D341Med (cell line): Measurements from ENCODE around the gene CAST.
A peak's percentile ranks its signal among the peaks of the same experiment; 100 is the strongest.
"Not testable (repeated sequence)": the region's sequence is repeated elsewhere in the genome, so short reads cannot be mapped to it uniquely, and the experiment has no call there.

ENCODE experiments used
- DNase-seq: peaks from one replicate; pipeline ENCODE4 v3.0.0; 2012; ENCODE audit warnings: low spot score

CAST gene

GRCh38 chr5:96781031-96781971, 119.1 kb downstream of the CAST start:
- DNase-seq, result no peak

GRCh38 chr5:96783326-96783725, 121.2 kb downstream of the CAST start:
- no peak for DNase-seq

GRCh38 chr5:96785326-96786109, 123.3 kb downstream of the CAST start:
- no peak for DNase-seq

- no peak for DNase-seq
Measured at GRCh38 chr5:96788112-96788749, 126.1 kb downstream of the CAST start.

- DNase-seq, result no peak
Measured at GRCh38 chr5:96789794-96790330, 127.7 kb downstream of the CAST start.

GRCh38 chr5:96790961-96791504, 128.9 kb downstream of the CAST start:
- no peak for DNase-seq

GRCh38 chr5:96794757-96795156, 132.6 kb downstream of the CAST start:
- DNase-seq, result no peak

- DNase-seq, result no peak
Measured at GRCh38 chr5:96795626-96796025, 133.4 kb downstream of the CAST start.

- DNase-seq, result no peak
Measured at GRCh38 chr5:96796434-96796833, 134.3 kb downstream of the CAST start.

- DNase-seq, result not testable (repeated sequence)
Measured at GRCh38 chr5:96801718-96802117, 139.5 kb downstream of the CAST start.

GRCh38 chr5:96807075-96807654, 145.0 kb downstream of the CAST start:
- peak; percentile 86 for DNase-seq

GRCh38 chr5:96808541-96808828, 146.3 kb downstream of the CAST start:
- no peak for DNase-seq

GRCh38 chr5:96808868-96809558, 146.8 kb downstream of the CAST start:
- no peak for DNase-seq

- DNase-seq, result no peak
Measured at GRCh38 chr5:96809921-96810320, 147.7 kb downstream of the CAST start.

- no peak for DNase-seq
Measured at GRCh38 chr5:96812851-96813250, 150.7 kb downstream of the CAST start.

- DNase-seq, result no peak
Measured at GRCh38 chr5:96814041-96814440, 151.9 kb downstream of the CAST start.

- no peak for DNase-seq
Measured at GRCh38 chr5:96816411-96816939, 154.3 kb downstream of the CAST start.

- no peak for DNase-seq
Measured at GRCh38 chr5:96816991-96817390, 154.8 kb downstream of the CAST start.

- no peak for DNase-seq
Measured at GRCh38 chr5:96817506-96817905, 155.3 kb downstream of the CAST start.

GRCh38 chr5:96818125-96818788, 156.1 kb downstream of the CAST start:
- no peak for DNase-seq
